Endothelial cell of umbilical vein (primary cell): Measurements from ENCODE around the gene FAM81A. TPM values are rescaled to one million over a fixed set of nuclear protein-coding genes. Genes with fewer than 3 reads are reported as not detected.

ENCODE experiments used
- BruUV-seq: library from RNA; stranded (reverse); fragments of 400-500 nt; replicated peaks from 2 replicates; lab custom pipeline; 2021; lab: Mats Ljungman, UMichigan
- CTCF ChIA-PET: fragments of 300-600, 350-600 bp; sonication (Branson Sonifier 250); formaldehyde crosslinking; loops from one replicate; lab custom pipeline; 2021; ENCODE audit warnings: antibody characterized with exemption, inconsistent platforms; lab: Charles Lee
- POLR2A ChIA-PET: fragments of 300-600, 350-600 bp; sonication (Branson Sonifier 250); formaldehyde crosslinking; loops from one replicate; lab custom pipeline; 2021; ENCODE audit warnings: antibody characterized with exemption, inconsistent platforms; lab: Charles Lee
- DNase-seq: peaks from one replicate; pipeline ENCODE4 v3.0.0-alpha.2; 2011; ENCODE audit warnings: low read depth, low spot score
- FAIRE-seq: peaks from 2 replicates; lab custom pipeline; 2011; peaks lifted over from hg19 to GRCh38; lab: Jason Lieb, UNC
- H2AFZ ChIP-seq: 2 replicates; pipeline ENCODE4 v1.6.0; 2012; ENCODE audit warnings: low read depth, low read length, control low read depth, inconsistent platforms
- H3K27ac ChIP-seq: 2 replicates; pipeline ENCODE4 v1.5.1; 2011; ENCODE audit warnings: low read depth, mild to moderate bottlenecking, control low read depth, low read length, moderate library complexity; ENCODE audit not compliant: insufficient read depth
- H3K27me3 ChIP-seq, 2 experiments: 2 replicates each; pipeline versions ENCODE4 v1.6.0 to v1.6.1; 2011; ENCODE audit warnings: low read length in 2 of 2, mixed read lengths in 1 of 2; ENCODE audit not compliant: control insufficient read depth in 2 of 2, insufficient read depth in 2 of 2
- H3K36me3 ChIP-seq, 2 experiments: 2 replicates in 1 of 2; 3 replicates in 1 of 2; pipeline ENCODE4 v1.5.1; 2011; ENCODE audit warnings: low read length in 2 of 2, mild to moderate bottlenecking in 1 of 2, moderate library complexity in 1 of 2; ENCODE audit not compliant: control insufficient read depth in 2 of 2, insufficient read depth in 2 of 2; ENCODE audit errors: extremely low read depth in 1 of 2
- H3K4me1 ChIP-seq: 3 replicates; pipeline ENCODE4 v1.5.1; 2011; ENCODE audit warnings: mild to moderate bottlenecking, low read length; ENCODE audit not compliant: control insufficient read depth, insufficient read depth; ENCODE audit errors: extremely low read depth
- H3K4me2 ChIP-seq: 2 replicates; pipeline ENCODE4 v1.6.1; 2011; ENCODE audit warnings: low read length, control low read depth, mixed read lengths; ENCODE audit not compliant: insufficient read depth
- H3K4me3 ChIP-seq, 3 experiments: fragments of 200-600 bp in 1 of 3; sonication (generic), shearing (Covaris generic) in 1 of 3; replicated peaks in 1 of 3; 2 replicates each; pipeline ENCODE4 v1.5.1; 2011 to 2016; ENCODE audit warnings: control low read depth in 3 of 3, low read length in 3 of 3, mild to moderate bottlenecking in 2 of 3, inconsistent platforms in 1 of 3, low read depth in 1 of 3, moderate library complexity in 1 of 3; ENCODE audit not compliant: insufficient read depth in 1 of 3
- H3K79me2 ChIP-seq: 2 replicates; pipeline ENCODE4 v1.6.0; 2012; ENCODE audit warnings: low read length, inconsistent platforms; ENCODE audit not compliant: control insufficient read depth, insufficient read depth
- H3K9ac ChIP-seq: replicated peaks from 2 replicates; pipeline ENCODE3; 2011; ENCODE audit warnings: low read length, control low read depth; ENCODE audit not compliant: insufficient read depth; ENCODE audit errors: extremely low read depth
- H3K9me1 ChIP-seq: replicated peaks from 3 replicates; pipeline ENCODE4 v1.6.0; 2011; ENCODE audit warnings: mild to moderate bottlenecking, low read length; ENCODE audit not compliant: control insufficient read depth, insufficient read depth; ENCODE audit errors: extremely low read depth
- H3K9me3 ChIP-seq: replicated peaks from 2 replicates; pipeline ENCODE4 v1.5.1; 2012; ENCODE audit warnings: low read length, inconsistent platforms; ENCODE audit not compliant: control insufficient read depth, insufficient read depth
- H4K20me1 ChIP-seq: replicated peaks from 2 replicates; pipeline ENCODE3; 2011; ENCODE audit warnings: mild to moderate bottlenecking, low read length; ENCODE audit not compliant: control insufficient read depth, insufficient read depth; ENCODE audit errors: extremely low read depth
- EZH2 ChIP-seq: IDR thresholded peaks from 2 replicates; pipeline ENCODE4 v1.6.1; 2012; ENCODE audit warnings: borderline replicate concordance, low read depth, mild to moderate bottlenecking, moderate library complexity, low read length, inconsistent platforms; ENCODE audit not compliant: severe bottlenecking
- FOS ChIP-seq: IDR thresholded peaks from 2 replicates; pipeline ENCODE4 v1.6.1; 2011; ENCODE audit warnings: mild to moderate bottlenecking, low read length, moderate library complexity, borderline replicate concordance; ENCODE audit not compliant: insufficient read depth
- GATA2 ChIP-seq: IDR thresholded peaks from 2 replicates; pipeline ENCODE4 v1.7.0; 2011; ENCODE audit warnings: low read depth, mild to moderate bottlenecking, moderate library complexity, mixed read lengths, low read length; ENCODE audit not compliant: insufficient read length, insufficient read depth
- JUN ChIP-seq: IDR thresholded peaks from 2 replicates; pipeline ENCODE4 v1.6.1; 2011; ENCODE audit warnings: borderline replicate concordance, low read depth; ENCODE audit not compliant: insufficient read length, insufficient read depth
- MYC ChIP-seq: IDR thresholded peaks from one replicate; pipeline ENCODE4 v1.6.1; 2011; ENCODE audit warnings: mild to moderate bottlenecking, low read depth, low read length
- POLR2A ChIP-seq: IDR thresholded peaks from 2 replicates; pipeline ENCODE4 v1.6.1; 2012; ENCODE audit warnings: low read depth, mild to moderate bottlenecking, control low read depth, low read length
- POLR2AphosphoS5 ChIP-seq: IDR thresholded peaks from 2 replicates; pipeline ENCODE4 v1.6.1; 2012; ENCODE audit warnings: low read depth, mild to moderate bottlenecking, control low read depth, low read length, moderate library complexity; ENCODE audit not compliant: insufficient read depth
- dilution Hi-C: fragments of 300-500 bp; cut with MboI; formaldehyde crosslinking; loops from one replicate; pipeline ENCODE4 v1.15.0; 2019; ENCODE audit warnings: low sequenced_read_pairs; ENCODE audit not compliant: extremely low pct_ligation_motif_present
- intact Hi-C: fragments of 100-400 bp; cut with micrococcal nuclease; formaldehyde crosslinking; loops from one replicate; pipeline ENCODE4 v1.10.0; 2022
- polyA plus RNA-seq, 4 experiments: library from polyadenylated mRNA; depleted of rRNA in 3 of 4; stranded (reverse) in 3 of 4; unstranded in 1 of 4; fragments of >200 nt; gene quantifications; 2 replicates each; pipeline versions ENCODE4 v1.2.1 to v1.2.3, GENCODE V29; 2011 to 2012; ENCODE audit warnings: missing spikeins in 1 of 4
- total RNA-seq: library from RNA; stranded (reverse); gene quantifications from 2 replicates; pipeline ENCODE4 v1.2.3, GENCODE V29; 2021
- TF ChIP-seq, protein P1 (sequence below), 2 donors: IDR thresholded peaks; 1 replicate in 1 of 2; 2 replicates in 1 of 2; pipeline ENCODE4 v1.5.1; 2011; ENCODE audit warnings: low read length in 2 of 2, mild to moderate bottlenecking in 2 of 2, moderate library complexity in 2 of 2, control low read depth in 1 of 2, inconsistent platforms in 1 of 2, low read depth in 1 of 2; ENCODE audit not compliant: insufficient read depth in 1 of 2; ENCODE audit errors: extremely low read depth in 1 of 2
- TF ChIP-seq, protein P2 (sequence below): IDR thresholded peaks from 2 replicates; pipeline ENCODE4 v1.6.1; 2011; ENCODE audit not compliant: insufficient read depth, insufficient read length

FAM81A gene
- total and polyA plus RNA-seq, 2 donors (not counting 3 experiments of a cell fraction or from before 2014, with no cell fraction given) = 0.28 to 1.2 TPM

DNA sequence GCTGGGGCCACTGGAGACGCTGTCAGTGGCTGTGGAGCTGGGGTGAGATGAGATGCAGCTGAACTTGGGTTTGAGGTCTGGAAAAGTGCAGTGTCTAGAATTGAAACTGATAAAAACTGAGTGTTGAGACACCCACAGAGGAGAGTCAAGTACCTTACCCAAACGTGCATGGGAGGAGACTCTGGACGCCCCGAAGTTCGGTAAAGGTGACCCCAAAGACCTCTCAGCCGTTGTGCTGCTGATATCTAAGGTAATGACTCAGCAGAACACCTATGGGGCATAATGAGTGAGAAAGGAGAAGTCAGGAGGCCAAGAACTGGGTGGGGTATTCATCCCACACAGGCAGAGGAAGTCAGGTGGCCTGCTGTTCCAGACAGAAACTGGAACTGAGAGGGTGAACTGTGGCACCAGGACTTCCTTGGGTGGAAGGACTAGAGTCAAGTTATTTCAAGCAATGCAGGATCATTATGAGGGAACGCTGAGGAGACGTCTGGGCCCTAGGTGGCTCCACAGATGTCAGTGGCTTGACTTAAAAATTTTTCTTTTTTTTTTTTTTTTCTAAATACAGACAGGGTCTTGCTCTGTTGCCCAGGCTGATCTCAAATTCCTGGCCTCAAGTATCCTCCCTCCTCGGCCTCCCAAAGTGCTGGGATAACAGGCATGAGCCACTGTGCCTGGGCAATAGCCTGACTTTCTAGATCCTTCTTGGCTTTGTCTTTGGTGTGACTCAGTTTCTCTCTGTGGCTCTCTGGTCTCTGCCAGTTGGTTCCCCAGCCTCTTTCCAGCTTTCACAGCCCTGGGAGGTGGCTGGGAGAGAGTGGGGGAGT is 105.9 kb downstream of the FAM81A start:
- FAIRE-seq (no peak), DNase-seq (no peak)
- ChIA-PET CTCF (interaction anchor here (0.8 to 1.8 kb wide), 2 partner anchors 11 to 15 kb away, joined by 3 to 6 read pairs; no protein-coding TSS in a partner anchor), POLR2A (no interaction called here)
- no peak for TF ChIP-seq JUN
- TF ChIP-seq, protein P1, sequence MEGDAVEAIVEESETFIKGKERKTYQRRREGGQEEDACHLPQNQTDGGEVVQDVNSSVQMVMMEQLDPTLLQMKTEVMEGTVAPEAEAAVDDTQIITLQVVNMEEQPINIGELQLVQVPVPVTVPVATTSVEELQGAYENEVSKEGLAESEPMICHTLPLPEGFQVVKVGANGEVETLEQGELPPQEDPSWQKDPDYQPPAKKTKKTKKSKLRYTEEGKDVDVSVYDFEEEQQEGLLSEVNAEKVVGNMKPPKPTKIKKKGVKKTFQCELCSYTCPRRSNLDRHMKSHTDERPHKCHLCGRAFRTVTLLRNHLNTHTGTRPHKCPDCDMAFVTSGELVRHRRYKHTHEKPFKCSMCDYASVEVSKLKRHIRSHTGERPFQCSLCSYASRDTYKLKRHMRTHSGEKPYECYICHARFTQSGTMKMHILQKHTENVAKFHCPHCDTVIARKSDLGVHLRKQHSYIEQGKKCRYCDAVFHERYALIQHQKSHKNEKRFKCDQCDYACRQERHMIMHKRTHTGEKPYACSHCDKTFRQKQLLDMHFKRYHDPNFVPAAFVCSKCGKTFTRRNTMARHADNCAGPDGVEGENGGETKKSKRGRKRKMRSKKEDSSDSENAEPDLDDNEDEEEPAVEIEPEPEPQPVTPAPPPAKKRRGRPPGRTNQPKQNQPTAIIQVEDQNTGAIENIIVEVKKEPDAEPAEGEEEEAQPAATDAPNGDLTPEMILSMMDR (IDR thresholded peaks at IDR 0.05; ENCODE audit: extremely low read depth in 1 of 2, insufficient read depth in 1 of 2, low read depth in 1 of 2, low read length in 2 of 2) = no peak
- no peak for TF ChIP-seq FOS
- no peak for TF ChIP-seq GATA2
- TF ChIP-seq MYC = no peak
- no peak for TF ChIP-seq POLR2AphosphoS5
- TF ChIP-seq, protein P2, sequence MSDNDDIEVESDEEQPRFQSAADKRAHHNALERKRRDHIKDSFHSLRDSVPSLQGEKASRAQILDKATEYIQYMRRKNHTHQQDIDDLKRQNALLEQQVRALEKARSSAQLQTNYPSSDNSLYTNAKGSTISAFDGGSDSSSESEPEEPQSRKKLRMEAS = no peak
- no peak for TF ChIP-seq POLR2A
- no peak for TF ChIP-seq EZH2
- Histone ChIP-seq H3K27ac (no peak overlapping the region), H3K9me3 (no peaks in the 10 kb centered on the region), H3K79me2 (no peaks in the 10 kb centered on the region), H3K4me2 (no peak overlapping the region), H3K9ac (no peak overlapping the region), H3K36me3 (no peaks in the 10 kb centered on the region), H3K4me1 (no peaks in the 10 kb centered on the region), H3K9me1 (no peaks in the 10 kb centered on the region), H2AFZ (no peak overlapping the region), H4K20me1 (no peaks in the 10 kb centered on the region), H3K4me3 (no peak overlapping the region), H3K27me3 (peaks cover 0 to 7% of the 10 kb centered on the region in 2 experiments)
- dilution Hi-C loops (no loop called here), intact Hi-C loops (no loop called here)
- no TSS peak for BruUV-seq
